IMR-90 (cell line): ENCODE results near the gene OCEL1. TPM values are rescaled to one million over a fixed set of nuclear protein-coding genes. Genes with fewer than 3 reads are reported as not detected.

ENCODE experiments used
- ATAC-seq: fragments of 200-7000 bp; cut with Tn5 transposase; 2 replicates; pipeline ENCODE4 v1.9.1; 2020; ENCODE audit warnings: low read depth, mild to moderate bottlenecking, moderate library complexity
- BruUV-seq: library from RNA; stranded (reverse); fragments of 400-500 nt; replicated peaks from 2 replicates; lab custom pipeline; 2021; lab: Mats Ljungman, UMichigan
- CTCF ChIA-PET: fragments of 300-600 bp; formaldehyde crosslinking; extraction: SDS; loops from one replicate; lab custom pipeline; 2021; ENCODE audit warnings: antibody characterized with exemption; lab: Yijun Ruan, JAX
- POLR2A ChIA-PET: fragments of 300-600 bp; sonication (Branson Sonifier 250); formaldehyde crosslinking; loops from one replicate; lab custom pipeline; 2022; ENCODE audit warnings: antibody characterized with exemption; ENCODE audit not compliant: unreplicated experiment; lab: Charles Lee
- DNase-seq: peaks from one replicate; pipeline ENCODE4 v3.0.0; 2013
- H2AFZ ChIP-seq: replicated peaks from 2 replicates; pipeline ENCODE3; 2013; ENCODE audit warnings: low read length, mild to moderate bottlenecking; ENCODE audit not compliant: poor library complexity
- H2AK5ac ChIP-seq: 2 replicates; pipeline ENCODE4 v1.6.1; 2013; ENCODE audit warnings: low read depth, low read length, inconsistent platforms
- H2AK9ac ChIP-seq: replicated peaks from 2 replicates; pipeline ENCODE3; 2013; ENCODE audit warnings: mild to moderate bottlenecking, low read depth, low read length, moderate library complexity; ENCODE audit not compliant: poor library complexity
- H2BK120ac ChIP-seq: 2 replicates; pipeline ENCODE4 v1.6.1; 2013; ENCODE audit warnings: low read depth, low read length, inconsistent platforms
- H2BK15ac ChIP-seq: 3 replicates; pipeline ENCODE4 v1.6.1; 2013; ENCODE audit warnings: low read depth, low read length, inconsistent platforms
- H2BK20ac ChIP-seq: 2 replicates; pipeline ENCODE4 v1.6.1; 2013; ENCODE audit warnings: low read depth, mild to moderate bottlenecking, inconsistent platforms, low read length, moderate library complexity
- H2BK5ac ChIP-seq: 2 replicates; pipeline ENCODE4 v1.6.1; 2013; ENCODE audit warnings: mild to moderate bottlenecking, low read depth, low read length, inconsistent platforms; ENCODE audit not compliant: poor library complexity, severe bottlenecking
- H3K14ac ChIP-seq: replicated peaks from 2 replicates; pipeline ENCODE4 v1.6.1; 2013; ENCODE audit warnings: low read depth, low read length, inconsistent platforms
- H3K18ac ChIP-seq: 2 replicates; pipeline ENCODE4 v1.6.1; 2013; ENCODE audit warnings: low read depth, low read length, control low read depth
- H3K23ac ChIP-seq: 2 replicates; pipeline ENCODE4 v1.6.1; 2013; ENCODE audit warnings: low read depth, low read length, inconsistent platforms
- H3K27ac ChIP-seq: 2 replicates; pipeline ENCODE4 v1.5.1; 2013; ENCODE audit warnings: mild to moderate bottlenecking, control low read depth, low read length; ENCODE audit not compliant: insufficient read depth
- H3K27me3 ChIP-seq: 2 replicates; pipeline ENCODE4 v1.6.1; 2013; ENCODE audit warnings: low read length; ENCODE audit not compliant: control insufficient read depth, insufficient read depth
- H3K36me3 ChIP-seq: 2 replicates; pipeline ENCODE4 v1.6.1; 2013; ENCODE audit warnings: low read length, mixed read lengths; ENCODE audit not compliant: control insufficient read depth, insufficient read depth
- H3K4ac ChIP-seq: 2 replicates; pipeline ENCODE4 v1.6.1; 2013; ENCODE audit warnings: low read depth, low read length, inconsistent platforms
- H3K4me1 ChIP-seq: 2 replicates; pipeline ENCODE4 v1.6.1; 2013; ENCODE audit warnings: low read length, mixed read lengths; ENCODE audit not compliant: control insufficient read depth, insufficient read depth
- H3K4me2 ChIP-seq: 2 replicates; pipeline ENCODE4 v1.6.1; 2013; ENCODE audit warnings: low read depth, mild to moderate bottlenecking, control low read depth, low read length, moderate library complexity
- H3K4me3 ChIP-seq: 2 replicates; pipeline ENCODE4 v1.5.1; 2013; ENCODE audit warnings: low read depth, mild to moderate bottlenecking, control low read depth, low read length, moderate library complexity; ENCODE audit not compliant: insufficient read depth
- H3K56ac ChIP-seq: 2 replicates; pipeline ENCODE4 v1.6.1; 2013; ENCODE audit warnings: low read length, inconsistent platforms; ENCODE audit not compliant: insufficient read depth; ENCODE audit errors: extremely low read depth
- H3K79me1 ChIP-seq, 2 experiments: 2 replicates each; pipeline ENCODE4 v1.6.1; 2013; ENCODE audit warnings: low read length in 2 of 2, inconsistent platforms in 1 of 2, low read depth in 1 of 2
- H3K9ac ChIP-seq: 2 replicates; pipeline ENCODE4 v1.6.1; 2013; ENCODE audit warnings: low read depth, low read length, control low read depth
- H3K9me1 ChIP-seq: 2 replicates; pipeline ENCODE4 v1.6.1; 2013; ENCODE audit warnings: low read length, inconsistent platforms; ENCODE audit not compliant: insufficient read depth
- H3K9me3 ChIP-seq: 2 replicates; pipeline ENCODE4 v1.6.1; 2013; ENCODE audit warnings: low read length; ENCODE audit not compliant: control insufficient read depth, insufficient read depth
- H4K20me1 ChIP-seq: 2 replicates; pipeline ENCODE4 v1.6.1; 2013; ENCODE audit warnings: low read length, inconsistent platforms; ENCODE audit not compliant: insufficient read depth
- H4K5ac ChIP-seq: 2 replicates; pipeline ENCODE4 v1.6.1; 2013; ENCODE audit warnings: mild to moderate bottlenecking, low read depth, low read length, control low read depth
- H4K8ac ChIP-seq, 2 experiments: 2 replicates each; pipeline ENCODE4 v1.6.1; 2013; ENCODE audit warnings: low read depth in 2 of 2, low read length in 2 of 2, control low read depth in 1 of 2, inconsistent platforms in 1 of 2
- H4K91ac ChIP-seq: 2 replicates; pipeline ENCODE4 v1.6.1; 2013; ENCODE audit warnings: low read depth, low read length, inconsistent platforms; ENCODE audit not compliant: insufficient read depth
- CEBPB ChIP-seq: IDR thresholded peaks from 2 replicates; pipeline ENCODE4 v1.6.1; 2012; ENCODE audit warnings: low read depth, low read length, improper control_type of control experiment
- CHD1 ChIP-seq: IDR thresholded peaks from 2 replicates; pipeline ENCODE4 v1.6.1; 2012; ENCODE audit warnings: low read depth, low read length, improper control_type of control experiment
- MAFK ChIP-seq: IDR thresholded peaks from 2 replicates; pipeline ENCODE4 v1.6.1; 2012; ENCODE audit warnings: low read depth, low read length, improper control_type of control experiment
- MAZ ChIP-seq: IDR thresholded peaks from 2 replicates; pipeline ENCODE4 v1.6.1; 2012; ENCODE audit warnings: low read depth, mild to moderate bottlenecking, low read length, improper control_type of control experiment, moderate library complexity, borderline replicate concordance
- MXI1 ChIP-seq: IDR thresholded peaks from 2 replicates; pipeline ENCODE4 v1.6.1; 2012; ENCODE audit warnings: low read depth, mild to moderate bottlenecking, low read length, moderate library complexity, borderline replicate concordance
- NFE2L2 ChIP-seq: fragments of 150-350 bp; IDR thresholded peaks from 2 replicates; pipeline ENCODE4 v1.6.1; 2016; ENCODE audit warnings: low read depth, mild to moderate bottlenecking, low read length
- POLR2A ChIP-seq: IDR thresholded peaks from 2 replicates; pipeline ENCODE4 v1.6.1; 2012; ENCODE audit warnings: mild to moderate bottlenecking, low read depth, low read length
- RAD21 ChIP-seq: IDR thresholded peaks from 2 replicates; pipeline ENCODE4 v1.6.1; 2012; ENCODE audit warnings: low read length, improper control_type of control experiment
- RCOR1 ChIP-seq: IDR thresholded peaks from 2 replicates; pipeline ENCODE4 v1.6.1; 2012; ENCODE audit warnings: mild to moderate bottlenecking, low read length, improper control_type of control experiment; ENCODE audit not compliant: insufficient replicate concordance
- SMC3 ChIP-seq: fragments of 150-350 bp; IDR thresholded peaks from 2 replicates; pipeline ENCODE4 v1.6.1; 2016; ENCODE audit warnings: low read depth, mild to moderate bottlenecking, antibody characterized with exemption, low read length, moderate library complexity
- WGBS, 2 experiments: methylation state at CpG; one replicate each; pipeline versions ENCODE4 v1.1.5 to v1.1.7; 2013; ENCODE audit warnings: missing lambda C conversion rate in 2 of 2; ENCODE audit not compliant: insufficient read length in 1 of 2; ENCODE audit errors: extremely low coverage in 2 of 2; 5-methylcytosine and 5-hydroxymethylcytosine counted together
- dilution Hi-C: fragments of 300-500 bp; cut with HindIII; formaldehyde crosslinking; loops from one replicate; pipeline ENCODE4 v1.14.3; 2018; ENCODE audit warnings: low sequenced_read_pairs; ENCODE audit not compliant: unreplicated experiment
- in situ Hi-C: fragments of 300-500 bp; cut with MboI; formaldehyde crosslinking; loops from 3 replicates; pipeline ENCODE4 v1.14.3; 2019; ENCODE audit warnings: low sequenced_read_pairs, inconsistent platforms, mixed read lengths
- intact Hi-C: fragments of 100-400 bp; cut with micrococcal nuclease; formaldehyde crosslinking; loops from 2 replicates; pipeline ENCODE4 v1.10.0; 2022
- polyA plus RNA-seq, 3 experiments: library from polyadenylated mRNA; depleted of rRNA; stranded (reverse); fragments of >200 nt; gene quantifications; 2 replicates each; pipeline ENCODE4 v1.2.3, GENCODE V29; 2012; ENCODE audit warnings: low replicate concordance in 1 of 3
- total RNA-seq: library from RNA; depleted of rRNA; stranded (reverse); fragments of >200 nt; gene quantifications from 2 replicates; pipeline ENCODE4 v1.2.3, GENCODE V29; 2012
- TF ChIP-seq, protein P1 (sequence below): fragments of 150-350 bp; IDR thresholded peaks from 2 replicates; pipeline ENCODE4 v1.6.1; 2016; ENCODE audit warnings: low read depth, mild to moderate bottlenecking, low read length, moderate library complexity, borderline replicate concordance

OCEL1 gene
- total and polyA plus RNA-seq, 2 of the 4 experiments (the other 2 are of a cell fraction): 1.1 to 7.2 TPM

DNA sequence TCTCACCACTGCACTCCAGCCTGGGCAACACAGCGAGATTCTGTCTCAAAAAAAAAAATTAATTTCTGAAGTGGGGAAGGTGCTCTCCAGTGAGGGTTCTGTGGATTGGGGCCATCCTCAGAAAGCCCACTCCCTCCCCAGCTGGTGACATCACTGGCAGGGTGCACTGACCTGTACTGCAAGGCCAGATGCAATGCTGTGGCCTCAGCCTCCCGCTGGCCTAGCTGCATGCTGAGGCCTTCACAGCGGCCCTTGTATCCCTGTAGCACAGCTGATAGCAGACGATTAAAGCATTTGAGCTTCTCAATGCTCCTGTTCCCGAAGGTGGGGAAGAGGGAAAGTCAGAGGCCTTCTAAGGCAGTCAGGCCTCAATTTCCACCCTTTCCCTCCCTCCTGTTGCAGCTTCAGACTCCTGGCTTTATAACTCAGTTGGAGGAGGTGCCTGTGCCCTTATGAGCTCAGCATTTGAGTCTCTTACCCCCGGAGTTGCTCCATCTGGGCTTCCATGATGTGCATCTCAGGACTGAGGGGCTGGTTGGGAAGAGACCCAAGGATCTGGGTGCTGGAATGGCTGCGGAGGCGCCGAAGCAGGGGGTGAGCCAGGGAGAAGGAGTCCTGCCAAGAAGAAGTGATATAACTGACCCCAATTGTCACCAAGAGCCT lies 33.2 kb downstream of the OCEL1 start:
- Histone ChIP-seq H4K8ac (no peak overlapping the region), H4K20me1 (0 out of 2 replicates have a peak, but pooled peaks cover 4% of the 10 kb centered on the region), H3K9ac (no peak overlapping the region), H4K91ac (no peak overlapping the region), H2BK20ac (no peak overlapping the region), H3K9me1 (peaks cover 4% of the 10 kb centered on the region), H3K23ac (no peak overlapping the region), H3K27ac (no peak overlapping the region), H3K56ac (no peak overlapping the region), H4K5ac (no peak overlapping the region), H2BK5ac (no peak overlapping the region), H2AK5ac (no peak overlapping the region), H3K4ac (no peak overlapping the region), H3K9me3 (peaks cover 10% of the 10 kb centered on the region), H2BK15ac (no peak overlapping the region), H2AFZ (no peak overlapping the region), H3K79me1 (no peaks in the 10 kb centered on the region; a peak in 1 of 4 replicates), H3K18ac (no peak overlapping the region), H3K14ac (no peak overlapping the region), H3K36me3 (no peaks in the 10 kb centered on the region), H2AK9ac (no peak overlapping the region), H3K4me1 (no peaks in the 10 kb centered on the region), H3K4me3 (no peak overlapping the region), H3K4me2 (no peak overlapping the region), H2BK120ac (no peak overlapping the region), H3K27me3 (no peaks in the 10 kb centered on the region; the same call in 1 of the 2 replicates)
- in situ Hi-C loops: no loop called here
- dilution Hi-C loops: no loop called here
- no peak for ATAC-seq
- ChIA-PET POLR2A (no interaction called here), CTCF (interaction anchor here (0.6 kb wide), 1 partner anchor 208 kb away, joined by 3 read pairs; no protein-coding TSS in a partner anchor)
- intact Hi-C loops: no loop called here
- WGBS, 2 experiments: 60% methylated on average over 1 of the region's 9 CpGs; no CpG with 5 or more reads in 1 of the 2 experiments
- TF ChIP-seq MXI1: no peak
- TF ChIP-seq SMC3: no peak
- no peak for TF ChIP-seq CEBPB
- no peak for TF ChIP-seq RCOR1
- no peak for TF ChIP-seq RAD21
- TF ChIP-seq, protein P1, sequence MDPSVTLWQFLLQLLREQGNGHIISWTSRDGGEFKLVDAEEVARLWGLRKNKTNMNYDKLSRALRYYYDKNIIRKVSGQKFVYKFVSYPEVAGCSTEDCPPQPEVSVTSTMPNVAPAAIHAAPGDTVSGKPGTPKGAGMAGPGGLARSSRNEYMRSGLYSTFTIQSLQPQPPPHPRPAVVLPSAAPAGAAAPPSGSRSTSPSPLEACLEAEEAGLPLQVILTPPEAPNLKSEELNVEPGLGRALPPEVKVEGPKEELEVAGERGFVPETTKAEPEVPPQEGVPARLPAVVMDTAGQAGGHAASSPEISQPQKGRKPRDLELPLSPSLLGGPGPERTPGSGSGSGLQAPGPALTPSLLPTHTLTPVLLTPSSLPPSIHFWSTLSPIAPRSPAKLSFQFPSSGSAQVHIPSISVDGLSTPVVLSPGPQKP: no peak
- TF ChIP-seq NFE2L2: no peak
- TF ChIP-seq POLR2A: no peak
- no peak for TF ChIP-seq MAFK
- no peak for TF ChIP-seq MAZ
- no peak for TF ChIP-seq CHD1
- DNase-seq: no peak
- no TSS peak for BruUV-seq
